Neutrophil (primary cell): ENCODE data around the gene LIG3.

Source experiments
- H3K27ac ChIP-seq: fragments of 200-600 bp; sonication (generic); 2 replicates; pipeline ENCODE4 v1.5.1; 2016; ENCODE audit warnings: mild to moderate bottlenecking, moderate library complexity
- H3K27me3 ChIP-seq: fragments of 200-600 bp; sonication (generic); 2 replicates; pipeline ENCODE4 v1.6.0; 2016; ENCODE audit warnings: mild to moderate bottlenecking
- H3K36me3 ChIP-seq: fragments of 200-600 bp; sonication (generic); 2 replicates; pipeline ENCODE4 v1.5.1; 2017
- H3K4me1 ChIP-seq, 2 experiments: fragments of 200-600 bp in 1 of 2; sonication (generic) in 1 of 2; 1 replicate in 1 of 2; 2 replicates in 1 of 2; pipeline versions ENCODE4 v1.5.1 to v1.6.1; 2013 to 2016; ENCODE audit warnings: low read depth in 1 of 2, low read length in 1 of 2, mild to moderate bottlenecking in 1 of 2, moderate library complexity in 1 of 2; ENCODE audit not compliant: control insufficient read depth in 1 of 2, insufficient read depth in 1 of 2
- H3K4me3 ChIP-seq, 2 experiments: fragments of 200-600 bp in 1 of 2; sonication (generic) in 1 of 2; 1 replicate in 1 of 2; 2 replicates in 1 of 2; pipeline ENCODE4 v1.5.1; 2013 to 2016; ENCODE audit warnings: low read depth in 1 of 2, low read length in 1 of 2, mild to moderate bottlenecking in 1 of 2, moderate library complexity in 1 of 2
- H3K9me3 ChIP-seq: fragments of 200-600 bp; sonication (generic); 2 replicates; pipeline ENCODE4 v1.5.1; 2016
- CTCF ChIP-seq: fragments of 200-600 bp; sonication (generic); IDR thresholded peaks from 2 replicates; pipeline ENCODE4 v1.5.1; 2016; ENCODE audit warnings: antibody characterized with exemption

LIG3 gene

GRCh38 chr17:34991606-34992005, 11.3 kb downstream of the LIG3 start:
- Histone ChIP-seq H3K36me3 (peaks cover 5% of the 10 kb centered on the region), H3K27ac (peak overlapping the region; percentile 80), H3K9me3 (no peaks in the 10 kb centered on the region), H3K4me1 (peaks cover 82 to 85% of the 10 kb centered on the region in 2 experiments), H3K27me3 (no peaks in the 10 kb centered on the region), H3K4me3 (peak overlapping the region in 1 of 2 experiments; percentile 26)
- TF ChIP-seq CTCF, result no peak

- H3K36me3 ChIP-seq, result no peaks in the 10 kb centered on the region
- H3K9me3 ChIP-seq, result no peaks in the 10 kb centered on the region
- H3K27ac ChIP-seq, result peak overlapping the region; percentile 80
- TF ChIP-seq CTCF, result no peak
- no peaks in the 10 kb centered on the region for H3K27me3 ChIP-seq
- H3K4me3 ChIP-seq, result peak overlapping the region in 1 of 2 experiments; percentile 19
- H3K4me1 ChIP-seq, result peaks cover 96 to 99% of the 10 kb centered on the region in 2 experiments
Observed at GRCh38 chr17:34993031-34993430, 12.7 kb downstream of the LIG3 start.

GRCh38 chr17:34996422-34997285, 16.3 kb downstream of the LIG3 start:
- Histone ChIP-seq H3K36me3 (peaks cover 13% of the 10 kb centered on the region), H3K27me3 (no peaks in the 10 kb centered on the region), H3K4me3 (no peak overlapping the region), H3K27ac (peak overlapping the region; percentile 84), H3K9me3 (no peaks in the 10 kb centered on the region), H3K4me1 (peaks cover 77 to 79% of the 10 kb centered on the region in 2 experiments)
- no peak for TF ChIP-seq CTCF

- H3K4me1 ChIP-seq, result peaks cover 70 to 77% of the 10 kb centered on the region in 2 experiments
- no peaks in the 10 kb centered on the region for H3K27me3 ChIP-seq
- no peaks in the 10 kb centered on the region for H3K9me3 ChIP-seq
- H3K36me3 ChIP-seq, result peaks cover 18% of the 10 kb centered on the region
- peak overlapping the region; percentile 84 for H3K27ac ChIP-seq
- TF ChIP-seq CTCF, result no peak
- no peak overlapping the region for H3K4me3 ChIP-seq
Observed at GRCh38 chr17:34997355-34997862, 17.1 kb downstream of the LIG3 start.

- Histone ChIP-seq H3K4me1 (peaks cover 70 to 77% of the 10 kb centered on the region in 2 experiments), H3K27ac (peak overlapping the region; percentile 84)
Observed at GRCh38 chr17:34998205-34998604, 17.9 kb downstream of the LIG3 start.

More at GRCh38 chr17:34998205-34998604, 17.9 kb downstream of the LIG3 start:
- Histone ChIP-seq H3K27me3 (no peaks in the 10 kb centered on the region), H3K36me3 (peaks cover 23% of the 10 kb centered on the region), H3K4me3 (no peak overlapping the region), H3K9me3 (no peaks in the 10 kb centered on the region)
- peak; percentile 87 for TF ChIP-seq CTCF
